Left ventricle myocardium inferior (tissue), 1 donor: ENCODE measurements around the gene NKAIN2. TPM values are rescaled to one million over a fixed set of nuclear protein-coding genes. Genes with fewer than 3 reads are reported as not detected.

ENCODE experiments used
- DNase-seq: peaks from one replicate; pipeline ENCODE4 v3.0.0-alpha.2; 2020
- H3K27ac ChIP-seq: fragments of 200-600 bp; replicated peaks from 2 replicates; pipeline ENCODE4 v1.8.0; 2021
- H3K27me3 ChIP-seq: fragments of 200-600 bp; 2 replicates; pipeline ENCODE4 v1.8.0; 2021; ENCODE audit warnings: low read depth
- H3K36me3 ChIP-seq: fragments of 200-600 bp; 2 replicates; pipeline ENCODE4 v1.8.0; 2021
- H3K4me1 ChIP-seq: fragments of 200-600 bp; 2 replicates; pipeline ENCODE4 v1.8.0; 2021
- H3K4me3 ChIP-seq: fragments of 200-600 bp; 2 replicates; pipeline ENCODE4 v1.8.0; 2021; ENCODE audit warnings: mild to moderate bottlenecking, moderate library complexity
- H3K9me3 ChIP-seq: fragments of 200-600 bp; replicated peaks from 2 replicates; pipeline ENCODE4 v1.8.0; 2021
- CTCF ChIP-seq: fragments of 200-600 bp; IDR thresholded peaks from 2 replicates; pipeline ENCODE4 v1.8.0; 2021; ENCODE audit warnings: antibody characterized with exemption, mild to moderate bottlenecking, borderline replicate concordance
- intact Hi-C: fragments of 100-400 bp; cut with micrococcal nuclease; formaldehyde crosslinking; loops from one replicate; pipeline ENCODE4 v1.11.0; 2022
- total RNA-seq: library from RNA; stranded (reverse); fragmentation: NEBNext Ultra II Directional; extraction: Animal tissue kit (Norgen Biotek cat#: 25700); gene quantifications from one replicate; pipeline ENCODE4 v1.2.1, GENCODE V29; 2021
- donor health status: DM: no; HTN: yes; CAD: no; lungs with severe emphysema.

The NKAIN2 gene
- total RNA-seq, 1 donor from 2014 or later = 0.22 TPM

DNA sequence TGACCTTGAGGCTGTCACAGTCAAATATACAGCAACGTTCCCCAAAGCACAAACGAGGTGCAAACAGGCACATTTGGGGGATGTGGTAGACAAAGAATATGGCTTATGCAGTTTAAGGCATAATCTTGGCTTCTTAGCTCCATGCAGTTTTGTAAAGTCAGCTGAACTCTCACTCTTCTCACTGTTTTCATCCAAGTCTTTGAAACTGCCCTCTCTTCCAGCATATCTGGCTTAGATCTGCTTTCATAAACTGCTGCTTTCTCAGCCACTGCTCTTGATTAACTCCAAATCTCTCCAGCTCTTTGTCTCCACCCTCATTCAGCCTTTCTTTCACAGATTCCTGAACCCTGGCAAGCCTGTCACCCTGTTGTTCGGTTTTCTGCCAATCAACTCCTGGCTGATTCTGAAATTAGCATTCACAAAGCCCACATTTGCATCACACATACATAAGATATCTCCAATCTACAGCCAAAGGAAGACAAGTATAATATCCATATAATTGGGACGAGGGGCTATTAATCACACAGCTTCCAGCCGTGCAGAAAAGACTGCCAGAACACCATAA lies 857.5 kb downstream of the NKAIN2 start:
- intact Hi-C loops = no loop called here
- DNase-seq = no peak
- TF ChIP-seq CTCF = no peak
- Histone ChIP-seq H3K4me3 (no peak overlapping the region), H3K27ac (no peak overlapping the region), H3K9me3 (peaks cover 6% of the 10 kb centered on the region), H3K4me1 (no peaks in the 10 kb centered on the region), H3K36me3 (no peaks in the 10 kb centered on the region), H3K27me3 (no peaks in the 10 kb centered on the region)

GRCh38 chr6:124668028-124668427 lies 864.4 kb downstream of the NKAIN2 start:
- Histone ChIP-seq H3K4me3 (no peak overlapping the region), H3K9me3 (peaks cover 24% of the 10 kb centered on the region), H3K27me3 (no peaks in the 10 kb centered on the region), H3K4me1 (no peaks in the 10 kb centered on the region), H3K36me3 (no peaks in the 10 kb centered on the region), H3K27ac (no peak overlapping the region)
- intact Hi-C loops = no loop called here
- no peak for DNase-seq
- TF ChIP-seq CTCF = no peak

DNA sequence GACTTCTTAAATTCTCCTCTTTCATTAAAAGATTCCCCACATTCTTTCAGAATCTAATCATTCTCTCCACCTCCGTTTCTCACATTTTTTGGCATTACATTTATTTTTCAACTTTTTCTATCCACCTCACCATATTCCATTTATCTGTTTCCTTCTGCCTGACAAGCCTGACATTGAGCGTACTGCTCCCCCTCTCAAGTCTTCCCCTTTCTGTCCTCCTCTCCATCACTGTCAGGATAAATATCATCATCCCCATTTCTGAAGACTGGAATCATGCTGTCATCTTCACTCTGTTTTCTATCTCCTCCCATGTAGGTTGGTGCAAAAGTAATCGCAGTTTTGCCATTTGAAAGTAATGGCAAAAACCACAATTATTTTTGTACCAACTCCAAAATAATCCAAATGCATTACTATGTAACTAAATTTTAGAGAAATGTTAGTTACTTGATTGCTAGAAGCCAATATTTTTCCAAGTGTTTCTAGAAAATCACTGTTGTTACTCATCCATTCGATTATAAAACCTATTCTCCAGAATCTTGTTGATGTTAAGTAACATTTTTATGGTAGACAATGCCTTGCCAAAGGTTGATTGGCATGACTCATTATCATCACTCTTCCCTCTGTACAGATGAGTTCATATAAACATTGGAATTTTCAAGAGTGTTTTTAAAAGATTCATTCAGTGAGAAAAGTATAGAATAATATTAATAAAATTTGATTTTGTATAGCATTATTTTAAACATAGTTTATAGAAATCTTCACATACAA lies 866.2 kb downstream of the NKAIN2 start:
- Histone ChIP-seq H3K4me1 (no peaks in the 10 kb centered on the region), H3K36me3 (no peaks in the 10 kb centered on the region), H3K27ac (no peak overlapping the region), H3K9me3 (peaks cover 41% of the 10 kb centered on the region), H3K4me3 (no peak overlapping the region), H3K27me3 (no peaks in the 10 kb centered on the region)
- intact Hi-C loops = no loop called here
- no peak for DNase-seq
- TF ChIP-seq CTCF = no peak

- H3K27me3 ChIP-seq = no peaks in the 10 kb centered on the region
- no peak for TF ChIP-seq CTCF
- no peaks in the 10 kb centered on the region for H3K36me3 ChIP-seq
- no peaks in the 10 kb centered on the region for H3K4me1 ChIP-seq
- intact Hi-C loops = no loop called here
- H3K4me3 ChIP-seq = no peak overlapping the region
- DNase-seq = no peak
- H3K27ac ChIP-seq = no peak overlapping the region
- H3K9me3 ChIP-seq = peaks cover 46% of the 10 kb centered on the region
These were observed 867.1 kb downstream of the NKAIN2 start for GRCh38 chr6:124670801-124671200.

DNA sequence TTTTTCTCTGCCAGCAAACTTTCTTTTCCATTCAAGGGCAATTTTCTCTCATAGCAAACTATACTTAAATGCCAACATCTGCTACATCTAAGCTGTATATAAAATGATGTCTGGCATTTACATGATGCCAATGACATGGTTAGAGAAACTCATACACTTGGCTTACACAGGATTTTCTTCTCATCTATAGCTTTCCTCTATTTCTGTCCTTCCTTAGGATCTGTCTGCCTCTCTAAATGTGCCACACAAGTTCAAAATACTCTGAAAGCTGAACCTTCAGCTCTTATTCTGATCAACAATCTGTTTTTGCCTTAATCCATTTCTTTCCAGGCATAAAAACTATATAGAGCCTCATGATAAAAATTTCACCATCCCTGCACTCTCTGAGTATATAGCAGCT lies 867.7 kb downstream of the NKAIN2 start:
- TF ChIP-seq CTCF = no peak
- intact Hi-C loops = no loop called here
- Histone ChIP-seq H3K27me3 (no peaks in the 10 kb centered on the region), H3K36me3 (no peaks in the 10 kb centered on the region), H3K4me3 (no peak overlapping the region), H3K27ac (no peak overlapping the region), H3K4me1 (no peaks in the 10 kb centered on the region), H3K9me3 (peaks cover 52% of the 10 kb centered on the region)
- DNase-seq = no peak
